GM18502 (cell line): ENCODE data around the gene APLP1.
"Not testable (repeated sequence)": the region's sequence is repeated elsewhere in the genome, so short reads cannot be mapped to it uniquely, and the experiment has no call there.

ENCODE experiments used
- ATAC-seq: cut with Tn5 transposase; IDR thresholded peaks from one replicate; pipeline ENCODE4 v1.9.1; 2021; ENCODE audit warnings: mild to moderate bottlenecking; ENCODE audit not compliant: unreplicated experiment, poor library complexity

Gene APLP1

GRCh38 chr19:35852029-35852780 is 16.2 kb upstream of the APLP1 start, which contains the start of gene NPHS1:
Gene NPHS1, minus strand, starts transcription at chr19:35852504. Its CDS starts 667 bp downstream, at chr19:35851837.
- ATAC-seq, result no peak

- no peak for ATAC-seq
Measured at GRCh38 chr19:35853038-35853756, 15.2 kb upstream of the APLP1 start.

- no peak for ATAC-seq
Measured at GRCh38 chr19:35856546-35857149, 11.7 kb upstream of the APLP1 start, which contains the start of gene KIRREL2. Gene KIRREL2, plus strand, starts transcription at chr19:35856911. Its CDS starts 209 bp downstream, at chr19:35857120.

GRCh38 chr19:35858311-35858710 is 10.1 kb upstream of the APLP1 start:
- ATAC-seq, result no peak

GRCh38 chr19:35859414-35859813 is 9.0 kb upstream of the APLP1 start:
- no peak for ATAC-seq

- ATAC-seq, result no peak
Measured at GRCh38 chr19:35860436-35860817, 7.9 kb upstream of the APLP1 start.

- no peak for ATAC-seq
Measured at GRCh38 chr19:35860818-35861639, 7.3 kb upstream of the APLP1 start.

GRCh38 chr19:35861640-35862160 is 6.7 kb upstream of the APLP1 start:
- no peak for ATAC-seq

GRCh38 chr19:35862528-35862927 is 5.8 kb upstream of the APLP1 start:
- no peak for ATAC-seq

GRCh38 chr19:35863018-35863417 is 5.4 kb upstream of the APLP1 start:
- no peak for ATAC-seq

GRCh38 chr19:35868823-35869326 is 501 bp downstream of the APLP1 start:
- ATAC-seq, result no peak

- no peak for ATAC-seq
Measured at GRCh38 chr19:35869327-35870123, 1.2 kb downstream of the APLP1 start.

- not testable (repeated sequence) for ATAC-seq
Measured at GRCh38 chr19:35870124-35870736, 1.9 kb downstream of the APLP1 start.

GRCh38 chr19:35870798-35871197 is 2.4 kb downstream of the APLP1 start:
- ATAC-seq, result no peak

- ATAC-seq, result no peak
Measured at GRCh38 chr19:35871611-35872010, 3.2 kb downstream of the APLP1 start.

GRCh38 chr19:35872180-35872579 is 3.8 kb downstream of the APLP1 start:
- ATAC-seq, result no peak

- no peak for ATAC-seq
Measured at GRCh38 chr19:35874392-35874930, 6.1 kb downstream of the APLP1 start.

- ATAC-seq, result no peak
Measured at GRCh38 chr19:35879068-35879467, 10.7 kb downstream of the APLP1 start.
